GM18861 (cell line): ENCODE data around the gene ATG4D.

Experiments used
- ATAC-seq: cut with Tn5 transposase; IDR thresholded peaks from one replicate; pipeline ENCODE4 v1.9.1; 2021; ENCODE audit not compliant: unreplicated experiment

The ATG4D gene

DNA sequence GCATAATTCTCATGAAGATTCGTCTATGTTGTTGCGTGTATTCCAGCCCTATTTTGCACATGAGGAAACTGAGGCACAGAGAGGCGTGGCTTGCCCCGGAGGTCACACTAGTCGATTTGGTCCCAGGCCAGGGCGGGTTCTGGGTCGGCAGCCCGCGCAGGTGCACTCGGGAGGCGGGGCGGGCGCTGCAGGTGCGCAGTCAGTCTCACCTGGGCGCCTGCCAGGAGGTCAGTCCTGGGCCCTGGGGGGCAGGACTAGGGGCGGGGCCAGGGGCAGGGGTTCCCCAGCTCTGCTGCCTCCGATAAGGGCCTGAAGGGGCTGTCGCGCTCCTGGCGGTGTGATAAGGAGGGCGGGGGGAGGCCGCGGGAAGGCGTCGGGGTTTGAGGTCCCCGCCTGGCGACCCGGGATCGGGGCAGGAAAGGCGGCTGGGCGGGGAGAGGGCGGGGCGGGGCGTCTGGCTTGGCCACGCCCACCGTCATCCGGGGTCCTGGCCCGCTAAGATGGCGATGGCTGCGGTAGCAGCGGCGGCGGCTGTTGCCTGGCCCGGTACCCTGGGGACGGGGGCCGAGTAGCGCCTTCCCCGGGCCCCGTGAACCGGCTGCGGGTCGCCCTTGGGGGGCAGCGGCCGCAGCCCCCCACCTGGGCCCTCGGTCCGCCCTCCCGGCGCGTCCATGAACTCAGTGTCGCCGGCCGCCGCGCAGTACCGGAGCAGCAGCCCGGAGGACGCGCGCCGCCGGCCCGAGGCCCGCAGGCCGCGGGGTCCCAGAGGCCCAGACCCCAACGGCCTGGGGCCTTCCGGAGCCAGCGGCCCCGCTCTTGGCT, at the start of gene ATG4D:
Gene ATG4D, plus strand, starts transcription at position 485 of the 822 bp plus-strand sequence. Its CDS starts 187 bp downstream, at position 672.
- ATAC-seq: peak; percentile 50

DNA sequence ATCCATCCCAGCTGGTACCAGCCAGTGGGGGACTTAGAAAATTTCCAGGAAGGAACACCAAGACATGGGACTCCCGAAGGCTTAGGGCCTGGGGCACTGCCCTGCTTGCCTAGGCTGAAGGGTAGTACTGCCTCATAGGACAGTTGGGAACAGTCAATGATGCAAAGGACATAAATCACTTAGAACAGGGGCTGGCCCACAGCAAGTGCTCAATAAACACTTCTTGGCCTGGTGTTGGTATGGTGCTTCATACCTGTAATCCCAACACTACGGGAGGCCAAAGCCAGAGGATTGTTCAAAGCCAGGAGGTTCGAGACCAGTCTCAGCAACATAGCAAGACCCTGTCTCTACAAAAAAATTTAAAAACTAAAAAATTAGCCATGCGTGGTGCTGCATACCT, 46.3 kb upstream of the ATG4D start:
- ATAC-seq: no peak

DNA sequence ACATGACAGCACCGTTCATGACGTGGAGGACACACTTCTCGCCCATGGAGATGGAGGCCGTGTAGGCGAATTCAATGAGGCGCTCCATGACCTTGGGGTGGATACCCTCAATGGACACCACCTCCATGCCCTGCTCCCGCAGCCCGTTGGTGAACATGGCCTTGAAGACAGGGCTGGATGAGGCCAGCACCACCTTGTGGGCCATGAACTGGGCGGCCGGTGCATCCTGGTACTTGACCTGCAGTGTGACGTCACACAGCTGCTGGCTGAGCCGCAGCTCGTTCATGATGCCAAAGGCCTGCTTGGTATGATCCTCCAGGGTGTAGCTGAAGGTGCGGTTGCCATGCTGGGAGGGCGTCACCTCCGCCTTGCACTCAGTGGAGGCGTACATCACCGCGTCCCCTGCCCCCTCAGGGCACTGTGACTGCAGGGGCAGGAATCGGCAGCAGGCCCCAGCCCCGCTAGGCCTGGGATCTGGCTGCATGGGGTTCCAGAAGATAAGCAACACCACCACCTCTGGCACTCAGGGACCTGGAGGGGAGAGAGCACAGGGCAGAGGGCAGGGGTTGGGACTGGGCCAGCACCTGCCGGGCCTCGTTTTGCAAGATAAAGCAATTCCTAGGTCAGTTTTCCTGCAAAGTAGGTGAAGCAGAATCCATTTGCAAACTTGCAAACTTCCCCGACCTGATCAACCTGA, 44.0 kb upstream of the ATG4D start:
- no peak for ATAC-seq

DNA sequence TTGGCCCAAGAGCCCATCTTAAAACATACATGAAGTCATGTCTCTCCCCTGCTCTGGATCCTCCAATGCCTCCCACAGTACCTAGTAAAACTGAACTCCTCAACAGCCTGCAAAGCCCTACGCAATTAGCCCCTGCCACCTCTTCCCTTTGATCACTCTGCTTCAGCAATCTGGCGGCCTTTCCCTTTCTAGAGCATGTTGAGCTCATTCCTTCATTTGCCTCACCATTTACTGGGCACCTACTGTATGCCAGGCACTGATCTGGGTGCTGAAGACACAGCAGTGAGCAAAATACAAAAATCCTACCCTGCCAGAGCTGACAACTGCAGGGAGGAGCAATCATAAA, 43.5 kb upstream of the ATG4D start:
- no peak for ATAC-seq

DNA sequence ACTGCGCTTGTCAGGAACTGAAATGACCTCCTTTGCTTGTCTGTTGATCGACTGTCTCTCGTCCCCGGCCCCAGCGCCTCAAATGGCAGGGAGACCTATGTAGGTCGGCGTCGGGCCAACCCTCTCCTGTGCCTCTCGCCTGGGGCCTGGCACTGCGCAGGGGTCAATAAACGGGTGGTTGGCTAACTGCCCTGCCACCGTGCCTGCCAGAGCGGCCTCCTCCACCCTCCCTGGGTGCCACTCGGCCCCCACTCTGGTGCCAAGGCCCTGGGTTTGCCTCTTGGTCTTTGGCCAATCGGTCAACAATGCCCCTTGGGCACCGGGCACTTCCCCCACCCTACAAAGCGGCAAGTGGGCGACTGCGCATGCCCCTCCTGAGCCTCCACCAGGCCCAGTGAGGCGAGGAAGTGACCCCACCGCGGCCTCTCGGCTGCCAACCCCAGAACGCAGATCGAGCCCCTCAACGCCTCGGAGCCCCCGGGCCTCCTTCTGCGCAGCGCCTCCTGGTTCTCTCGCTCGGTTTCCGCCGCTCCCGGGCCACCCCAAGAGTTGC, 41.7 kb upstream of the ATG4D start:
- peak; percentile 19 for ATAC-seq

DNA sequence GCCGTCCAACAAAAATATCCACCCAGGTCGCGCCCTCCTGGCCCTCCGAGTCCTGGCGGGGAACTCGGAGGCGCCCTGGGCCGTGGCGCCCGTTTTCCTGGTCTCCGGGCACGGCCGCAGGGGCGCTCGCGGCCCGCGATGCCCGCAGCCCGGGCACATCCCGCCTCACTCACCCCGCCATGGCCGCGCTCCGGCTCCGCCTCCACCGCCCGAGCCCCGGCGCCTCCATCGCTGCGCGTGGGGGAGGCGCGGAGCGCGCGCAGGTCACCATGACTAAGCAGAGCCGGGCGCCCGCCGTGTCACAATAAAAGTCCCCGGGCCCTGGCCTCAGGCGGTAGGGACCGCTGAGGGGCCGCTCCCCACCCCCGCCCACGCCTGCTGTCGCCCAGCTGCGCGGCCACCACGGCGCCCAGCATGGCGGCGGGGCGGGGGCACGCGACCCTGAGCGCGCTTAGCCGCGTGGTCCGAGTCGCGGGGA, 41.1 kb upstream of the ATG4D start:
- ATAC-seq: peak; percentile 81

DNA sequence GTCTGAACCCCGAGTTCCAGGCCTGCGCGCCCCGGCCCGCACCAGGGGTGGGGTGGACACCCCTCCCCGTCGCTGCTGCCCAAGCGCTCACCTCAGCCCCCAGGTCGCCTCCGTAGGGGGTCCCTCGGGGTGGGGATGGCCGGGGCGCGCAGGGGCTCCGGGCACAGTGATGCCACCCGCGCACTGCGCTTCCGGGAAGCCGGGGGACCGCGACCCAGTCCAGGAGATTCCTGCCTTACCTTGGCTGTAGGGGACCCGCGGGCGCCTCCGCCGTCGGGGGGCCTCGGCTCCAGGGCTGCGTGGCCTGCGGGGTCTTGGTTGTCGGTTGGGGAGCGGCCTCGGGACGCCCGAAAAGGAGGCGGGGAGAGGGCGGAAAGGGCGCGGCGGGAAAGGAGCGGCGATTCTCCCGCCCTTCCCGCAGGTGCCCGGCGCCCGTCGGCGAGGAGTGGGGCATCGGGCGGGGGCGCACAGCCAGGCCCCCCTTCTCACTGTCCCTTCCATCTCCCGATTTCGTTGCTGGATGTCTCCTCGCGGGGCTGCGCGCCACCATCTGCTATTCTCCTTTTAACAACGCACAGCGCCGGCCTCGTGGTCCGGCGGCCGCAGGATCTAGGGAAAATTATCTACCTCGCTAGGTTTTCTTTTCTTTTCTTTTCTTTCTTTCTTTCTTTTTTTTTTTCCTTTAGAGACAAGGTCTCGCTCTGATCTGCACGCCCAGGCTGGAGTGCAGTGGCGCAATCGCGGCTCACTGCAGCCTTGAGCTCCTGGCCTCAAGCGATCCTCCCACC, 40.5 kb upstream of the ATG4D start, which contains the start of gene KEAP1:
Gene KEAP1, minus strand, starts transcription at position 355 of the 788 bp plus-strand sequence. CDS start 3,323 bp downstream, outside the sequence.
- no peak for ATAC-seq

DNA sequence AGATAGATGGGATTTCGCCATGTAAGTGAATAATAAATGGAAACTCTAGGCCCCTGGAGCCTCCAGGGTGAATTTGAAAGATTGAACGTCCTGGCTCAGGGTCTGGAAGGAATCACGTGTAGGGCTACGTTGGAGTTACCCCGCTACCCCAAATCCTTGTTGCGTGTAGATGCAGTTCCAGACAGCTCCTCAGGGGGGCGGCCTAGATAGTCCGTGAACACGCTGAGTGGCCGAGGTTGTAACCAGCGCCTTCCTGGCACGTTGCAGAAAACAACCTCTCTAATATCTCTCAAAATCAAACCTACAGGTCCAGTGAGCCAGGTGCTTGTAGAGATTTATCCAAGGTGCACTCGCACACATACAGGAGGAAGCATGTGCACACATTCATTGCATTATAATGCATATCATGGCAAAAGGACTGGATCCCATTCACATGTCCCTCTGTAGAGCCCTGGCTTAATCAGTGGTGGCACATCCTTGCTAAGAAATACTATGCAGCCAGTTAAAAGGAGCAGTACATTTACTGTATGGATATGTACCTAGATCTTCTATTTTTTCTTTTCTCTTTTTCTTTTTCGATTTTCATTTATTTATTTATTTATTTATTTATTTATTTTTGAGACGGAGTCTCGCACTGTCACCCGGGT, 38.0 kb upstream of the ATG4D start:
- no peak for ATAC-seq

DNA sequence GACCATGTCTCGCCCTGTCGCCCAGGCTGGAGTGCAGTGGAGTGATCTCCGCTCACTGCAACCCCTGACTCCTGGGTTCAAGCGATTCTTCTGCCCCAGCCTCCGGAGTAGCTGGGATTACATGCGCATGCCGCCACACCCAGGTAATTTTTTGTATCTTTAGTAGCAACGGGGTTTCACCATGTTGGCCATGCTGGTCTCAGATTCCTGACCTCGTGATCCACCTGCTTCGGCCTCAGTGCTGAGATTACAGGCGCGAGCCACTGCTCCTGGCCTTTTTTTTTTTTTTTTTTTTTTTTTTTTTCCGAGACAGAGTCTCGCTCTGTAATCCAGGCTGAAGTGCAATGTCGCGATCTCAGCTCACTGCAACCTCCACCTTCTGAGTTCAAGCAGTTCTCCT, 35.7 kb upstream of the ATG4D start:
- no peak for ATAC-seq

DNA sequence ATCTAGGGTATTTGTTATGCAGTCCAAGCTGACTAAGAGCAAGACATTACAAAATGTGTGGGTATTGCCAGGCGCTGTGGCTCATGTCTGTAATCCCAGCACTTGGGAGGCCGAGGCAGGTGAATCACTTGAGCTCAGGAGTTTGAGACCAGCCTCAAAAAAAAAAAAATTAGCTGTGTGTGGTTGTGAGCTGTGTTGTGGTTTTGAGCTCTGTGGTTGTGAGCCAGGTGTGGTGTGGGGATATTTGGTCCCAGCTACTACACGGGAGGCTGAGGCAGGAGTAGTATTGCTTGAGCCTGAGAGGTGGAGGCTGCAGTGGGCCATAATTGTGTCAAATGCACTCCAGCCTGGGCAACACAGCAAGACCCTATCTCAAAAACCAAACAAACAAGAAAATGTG, 35.0 kb upstream of the ATG4D start:
- ATAC-seq: no peak

DNA sequence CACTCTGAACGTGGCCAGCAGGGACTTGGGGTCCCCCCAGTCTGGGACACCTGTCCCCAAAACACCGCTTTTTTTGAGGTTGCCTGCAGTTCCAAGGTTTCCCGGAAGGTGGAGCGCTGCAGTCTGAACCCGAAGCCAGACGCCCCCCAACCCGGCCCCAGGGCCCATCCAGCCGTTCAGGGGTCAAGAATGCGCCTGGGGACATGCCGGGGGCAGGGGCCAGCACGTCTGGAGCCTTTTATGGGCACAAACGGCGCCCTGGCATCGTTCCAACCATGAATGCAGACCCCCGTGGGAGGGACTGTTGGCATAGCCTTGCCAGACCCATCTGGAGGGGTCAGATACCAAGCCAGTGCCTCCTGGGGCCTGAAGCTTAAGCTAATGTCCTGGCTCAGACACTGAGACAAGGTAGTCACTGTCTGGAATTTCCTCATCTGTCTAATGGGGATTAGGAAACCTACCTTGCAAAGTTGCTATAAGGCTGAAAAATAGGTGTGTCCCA, 33.4 kb upstream of the ATG4D start:
- ATAC-seq: no peak

DNA sequence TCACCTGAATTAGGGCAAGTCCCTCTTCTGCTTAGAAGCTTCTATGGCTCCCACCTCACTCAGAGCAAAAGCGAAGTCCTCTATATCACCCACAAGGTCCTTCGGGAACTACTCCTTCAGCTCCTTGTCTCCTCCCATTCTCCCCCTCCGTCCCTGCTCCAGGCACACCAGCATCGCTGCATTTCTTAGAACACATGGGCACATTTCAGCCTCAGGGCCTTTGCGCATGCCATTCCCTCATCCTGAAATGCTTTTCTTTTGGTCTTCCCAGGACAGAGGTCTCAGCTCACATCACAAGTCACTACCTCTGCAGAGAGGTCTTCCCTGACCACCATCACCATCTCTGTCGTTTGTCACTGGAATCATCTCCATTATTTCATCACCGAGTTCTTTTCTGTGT, 30.5 kb upstream of the ATG4D start:
- ATAC-seq: no peak

DNA sequence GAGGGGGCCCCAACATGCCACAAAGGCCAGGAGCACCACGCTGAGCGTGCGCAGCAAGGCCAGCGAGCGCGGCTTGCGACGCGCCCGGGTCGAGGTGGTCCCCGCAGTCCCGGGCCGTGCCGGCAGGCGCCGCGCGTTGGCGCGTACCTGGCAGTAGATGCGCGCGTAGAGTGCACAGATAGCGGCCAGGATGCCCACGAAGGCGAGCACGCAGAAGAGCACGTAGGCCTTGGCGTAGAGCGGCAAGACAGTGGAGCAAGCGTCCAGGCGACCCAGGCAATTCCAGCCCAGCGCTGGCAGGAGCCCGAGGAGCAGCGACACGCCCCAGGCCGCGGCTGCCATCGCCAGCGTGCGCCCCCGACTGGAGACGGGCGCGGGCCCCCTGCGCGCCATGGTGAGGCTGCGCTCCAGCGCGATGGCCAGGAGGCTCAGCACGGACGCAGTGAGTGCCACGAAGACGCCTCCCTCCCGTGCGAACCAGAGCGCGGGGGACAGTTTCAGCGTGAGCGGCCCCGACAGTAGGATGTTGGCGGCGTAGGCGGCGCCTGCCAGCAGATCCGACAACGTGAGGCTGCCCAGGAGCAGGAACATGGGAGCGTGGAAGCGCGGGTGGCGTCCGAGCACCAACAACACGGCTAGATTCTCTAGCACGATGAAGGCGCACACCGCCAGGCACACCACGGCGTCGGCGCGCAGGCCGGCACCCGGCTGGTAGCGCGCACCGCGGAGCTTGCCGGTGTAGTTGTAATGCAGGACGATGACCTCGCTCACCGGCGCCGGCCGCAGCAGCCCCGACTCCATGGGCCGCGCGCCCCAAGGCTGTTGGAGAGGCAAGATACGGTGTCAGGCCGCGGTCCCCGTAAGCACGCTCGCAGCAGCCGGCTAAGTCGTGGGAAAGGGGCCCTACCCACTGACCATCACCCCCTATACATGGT, 29.2 kb upstream of the ATG4D start:
- no peak for ATAC-seq

DNA sequence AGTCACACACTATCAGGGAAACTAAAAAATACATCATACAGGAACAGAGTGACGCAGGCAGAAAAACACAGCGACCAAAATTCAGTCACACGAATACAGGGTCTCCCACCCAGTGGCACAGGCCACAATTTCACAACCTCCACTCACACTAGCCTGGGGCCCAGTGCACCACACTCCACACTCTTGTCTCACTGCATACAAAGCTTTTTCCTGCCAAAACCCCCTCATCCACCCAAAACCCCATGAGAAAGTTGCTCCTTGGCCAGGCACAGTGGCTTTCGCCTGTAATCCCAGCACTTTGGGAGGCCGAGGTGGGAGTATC, 27.7 kb upstream of the ATG4D start:
- no peak for ATAC-seq

DNA sequence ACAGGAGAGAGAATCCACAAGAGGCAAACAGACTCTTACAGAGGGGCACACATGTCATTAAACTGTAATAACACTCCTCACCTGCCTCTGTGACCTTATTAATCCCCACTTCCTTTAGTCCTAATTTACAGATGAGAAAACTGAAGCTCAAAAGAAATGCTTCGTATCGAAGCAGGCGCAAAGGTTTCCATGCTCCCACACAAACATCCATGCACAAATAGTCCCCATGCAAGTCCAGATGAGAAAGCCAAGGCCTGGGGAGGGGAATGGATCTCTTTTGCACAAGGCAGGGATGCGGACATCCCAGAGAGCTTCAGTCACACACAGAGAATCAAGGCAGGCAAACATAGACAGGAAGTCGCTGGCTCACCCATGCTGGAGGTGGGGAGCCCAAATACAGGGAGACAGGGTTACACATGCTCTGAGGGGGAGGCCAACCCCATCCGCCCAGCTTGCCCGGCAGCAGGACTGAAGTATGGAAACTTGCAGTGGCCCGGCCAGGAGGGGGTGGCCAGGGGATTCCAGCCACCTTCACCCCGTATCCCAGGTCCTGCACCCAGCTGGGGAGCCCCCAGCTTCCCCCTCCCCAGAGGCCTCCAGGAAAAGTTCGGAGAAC, 26.9 kb upstream of the ATG4D start:
- no peak for ATAC-seq

DNA sequence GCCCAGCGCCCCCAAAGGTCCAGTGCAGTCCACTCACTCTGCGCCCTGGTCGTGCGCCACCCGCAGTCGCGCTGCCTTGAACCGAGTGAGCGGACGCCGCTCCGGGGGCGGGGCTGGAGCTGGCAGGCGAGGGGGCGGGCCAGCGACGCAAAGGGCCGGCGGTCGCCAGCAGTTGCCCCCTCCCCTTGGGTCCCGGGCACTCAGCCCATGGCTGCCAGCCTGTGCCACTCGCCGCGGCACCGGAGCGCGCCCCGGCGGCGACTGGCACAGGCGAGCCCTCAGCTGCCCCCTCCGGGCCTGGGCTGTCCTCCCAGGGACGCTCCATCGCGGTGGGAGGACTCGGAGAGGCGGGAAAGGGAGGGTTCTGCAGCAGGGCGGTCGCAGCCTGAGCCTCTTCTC, 26.3 kb upstream of the ATG4D start, which contains the start of gene S1PR5:
Gene S1PR5, minus strand, starts transcription at position 87 of the 399 bp plus-strand sequence. CDS start 2,436 bp downstream, outside the sequence.
- no peak for ATAC-seq

DNA sequence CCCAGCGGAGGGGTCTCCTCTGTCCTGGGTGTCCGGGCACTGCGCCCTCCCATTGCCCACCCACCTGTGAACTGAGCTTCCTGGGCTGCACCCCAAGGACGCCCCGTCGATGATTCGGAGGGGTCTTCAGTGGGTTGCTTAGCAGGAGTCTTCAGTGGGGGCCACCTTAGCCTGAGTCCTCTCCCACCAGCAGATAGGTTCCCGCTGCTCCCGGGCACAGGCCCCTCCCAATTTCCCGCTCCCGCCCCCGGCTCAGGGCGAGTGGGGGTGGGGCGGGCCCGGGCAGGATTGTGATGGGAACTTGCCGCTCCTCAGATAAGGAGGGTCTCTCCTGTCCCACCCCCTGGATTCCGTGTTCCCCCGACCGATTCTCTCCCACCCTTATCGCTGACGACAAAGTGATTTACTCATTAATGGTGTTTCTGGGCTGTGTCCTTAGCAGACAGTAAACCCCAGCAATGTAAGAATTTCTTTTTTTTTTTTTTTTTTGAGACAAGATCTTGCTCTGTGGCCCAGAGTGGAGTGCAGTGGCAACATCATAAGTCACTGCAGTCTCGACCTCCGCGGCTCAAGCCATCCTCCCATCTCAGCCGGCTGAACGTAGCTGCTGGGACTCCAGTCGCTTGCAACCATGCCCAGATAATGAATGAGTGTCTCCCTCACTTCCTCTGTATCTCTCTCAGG, 25.8 kb upstream of the ATG4D start:
- no peak for ATAC-seq
